Measurements from ENCODE around the gene MAOB. TPM values are rescaled to one million over a fixed set of nuclear protein-coding genes. Genes with fewer than 3 reads are reported as not detected.
A peak's percentile ranks its signal among the peaks of the same experiment; 100 is the strongest.
"Not testable (repeated sequence)": the region's sequence is repeated elsewhere in the genome, so short reads cannot be mapped to it uniquely, and the experiment has no call there.

MAOB gene
- total RNA-seq (2014; rRNA removed; shearing (Covaris generic)), result not detected in 2 replicates

- DNase-seq (ENCODE audit: low spot score), result peak; percentile 26
- in situ Hi-C loops (cut with HindIII; ENCODE audit: low sequenced_read_pairs), result no loop called here
Observed at GRCh38 chrX:43882294-43882681, at the start of gene MAOB. MAOB (minus strand) TSS chrX:43882450; CDS start chrX:43882299, 151 bp downstream.

- DNase-seq (ENCODE audit: low spot score); in situ Hi-C loops (cut with HindIII; ENCODE audit: low sequenced_read_pairs): not testable (repeated sequence)
Observed at GRCh38 chrX:43922032-43922431, 39.8 kb upstream of the MAOB start.

GRCh38 chrX:43910772-43911171, 28.5 kb upstream of the MAOB start:
- in situ Hi-C loops (cut with HindIII; ENCODE audit: low sequenced_read_pairs); DNase-seq (ENCODE audit: low spot score): not testable (repeated sequence)

GRCh38 chrX:43910012-43910411, 27.8 kb upstream of the MAOB start:
- DNase-seq (ENCODE audit: low spot score), result no peak
- in situ Hi-C loops (cut with HindIII; ENCODE audit: low sequenced_read_pairs), result no loop called here

- DNase-seq (ENCODE audit: low spot score), result no peak
- in situ Hi-C loops (cut with HindIII; ENCODE audit: low sequenced_read_pairs), result no loop called here
Observed at GRCh38 chrX:43909141-43909540, 26.9 kb upstream of the MAOB start.

- in situ Hi-C loops (cut with HindIII; ENCODE audit: low sequenced_read_pairs), result no loop called here
Observed at GRCh38 chrX:43899878-43900815, 17.9 kb upstream of the MAOB start.

GRCh38 chrX:43898406-43899035, 16.3 kb upstream of the MAOB start:
- in situ Hi-C loops (cut with HindIII; ENCODE audit: low sequenced_read_pairs), result no loop called here
- no peak for DNase-seq (ENCODE audit: low spot score)

More at GRCh38 chrX:43899878-43900815, 17.9 kb upstream of the MAOB start:
- no peak for DNase-seq (ENCODE audit: low spot score)

- DNase-seq (ENCODE audit: low spot score), result no peak
- in situ Hi-C loops (cut with HindIII; ENCODE audit: low sequenced_read_pairs), result no loop called here
Observed at GRCh38 chrX:43897290-43897689, 15.0 kb upstream of the MAOB start.

GRCh38 chrX:43892336-43892870, 10.2 kb upstream of the MAOB start:
- DNase-seq (ENCODE audit: low spot score), result no peak
- in situ Hi-C loops (cut with HindIII; ENCODE audit: low sequenced_read_pairs), result no loop called here

GRCh38 chrX:43885617-43886016, 3.4 kb upstream of the MAOB start:
- in situ Hi-C loops (cut with HindIII; ENCODE audit: low sequenced_read_pairs), result no loop called here

GRCh38 chrX:43881410-43882293, 598 bp downstream of the MAOB start:
- in situ Hi-C loops (cut with HindIII; ENCODE audit: low sequenced_read_pairs), result no loop called here
- DNase-seq (ENCODE audit: low spot score), result no peak

More at GRCh38 chrX:43885617-43886016, 3.4 kb upstream of the MAOB start:
- no peak for DNase-seq (ENCODE audit: low spot score)

GRCh38 chrX:43880425-43880824, 1.8 kb downstream of the MAOB start:
- no peak for DNase-seq (ENCODE audit: low spot score)
- in situ Hi-C loops (cut with HindIII; ENCODE audit: low sequenced_read_pairs), result no loop called here

GRCh38 chrX:43878906-43879526, 3.2 kb downstream of the MAOB start:
- in situ Hi-C loops (cut with HindIII; ENCODE audit: low sequenced_read_pairs), result no loop called here
- no peak for DNase-seq (ENCODE audit: low spot score)

GRCh38 chrX:43876680-43877079, 5.6 kb downstream of the MAOB start:
- no peak for DNase-seq (ENCODE audit: low spot score)
- in situ Hi-C loops (cut with HindIII; ENCODE audit: low sequenced_read_pairs), result no loop called here

GRCh38 chrX:43870758-43871419, 11.4 kb downstream of the MAOB start:
- DNase-seq (ENCODE audit: low spot score), result no peak
- in situ Hi-C loops (cut with HindIII; ENCODE audit: low sequenced_read_pairs), result no loop called here

- DNase-seq (ENCODE audit: low spot score), result no peak
- in situ Hi-C loops (cut with HindIII; ENCODE audit: low sequenced_read_pairs), result no loop called here
Observed at GRCh38 chrX:43870011-43870410, 12.2 kb downstream of the MAOB start.

GRCh38 chrX:43868791-43869190, 13.5 kb downstream of the MAOB start:
- no peak for DNase-seq (ENCODE audit: low spot score)
- in situ Hi-C loops (cut with HindIII; ENCODE audit: low sequenced_read_pairs), result no loop called here

GRCh38 chrX:43866423-43866822, 15.8 kb downstream of the MAOB start:
- in situ Hi-C loops (cut with HindIII; ENCODE audit: low sequenced_read_pairs), result no loop called here
- DNase-seq (ENCODE audit: low spot score), result no peak

Measured in G401 (cell line).